COLO829 (cell line): ENCODE measurements around the gene COX8A.
"Not testable (repeated sequence)": the region's sequence is repeated elsewhere in the genome, so short reads cannot be mapped to it uniquely, and the experiment has no call there.

Experiments used
- DNase-seq: peaks from one replicate; pipeline ENCODE4 v3.0.0; 2012; ENCODE audit warnings: low spot score

Gene COX8A, protein sequence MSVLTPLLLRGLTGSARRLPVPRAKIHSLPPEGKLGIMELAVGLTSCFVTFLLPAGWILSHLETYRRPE

DNA sequence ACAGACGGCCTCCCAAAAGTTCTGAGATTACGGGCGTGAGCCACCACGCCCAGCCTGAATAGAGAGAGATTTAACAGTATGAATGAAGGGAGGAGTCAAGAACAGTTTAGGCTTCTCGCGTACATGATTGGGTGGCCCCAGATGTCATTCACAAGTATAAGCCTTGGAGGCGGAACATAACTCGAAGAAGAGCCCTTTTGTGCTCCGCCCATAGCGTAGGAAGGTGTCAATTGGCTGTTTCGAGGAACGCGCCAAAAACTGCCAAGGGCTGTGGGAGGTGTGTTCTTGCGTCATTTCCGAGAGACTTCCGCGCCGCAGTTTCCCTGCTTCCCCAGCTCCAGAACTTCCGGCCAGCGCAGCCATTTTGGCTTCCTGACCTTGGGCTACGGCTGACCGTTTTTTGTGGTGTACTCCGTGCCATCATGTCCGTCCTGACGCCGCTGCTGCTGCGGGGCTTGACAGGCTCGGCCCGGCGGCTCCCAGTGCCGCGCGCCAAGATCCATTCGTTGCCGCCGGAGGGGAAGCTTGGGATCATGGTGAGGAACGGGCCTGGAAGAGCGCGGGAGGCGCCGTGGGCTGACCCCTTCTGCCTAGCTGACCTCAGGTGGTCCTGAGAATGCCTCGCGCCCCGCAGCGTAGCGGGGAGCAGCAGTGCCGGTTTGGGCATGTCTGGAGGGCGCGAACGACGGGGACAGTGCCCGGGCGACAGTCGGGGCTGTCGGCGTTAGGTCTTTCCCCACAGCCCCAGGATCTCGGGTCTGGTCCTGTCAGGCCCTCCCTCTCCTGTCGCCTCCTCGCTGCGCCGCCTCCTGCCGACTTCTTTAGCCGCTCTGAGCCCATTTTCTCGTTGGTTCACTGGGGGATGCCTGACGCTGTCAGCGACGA lies at the start of gene COX8A:
TSS of gene COX8A (plus strand) at position 362 of the 885 bp plus-strand sequence. CDS start at position 423, 61 bp downstream.
- peak; percentile 99 for DNase-seq

DNA sequence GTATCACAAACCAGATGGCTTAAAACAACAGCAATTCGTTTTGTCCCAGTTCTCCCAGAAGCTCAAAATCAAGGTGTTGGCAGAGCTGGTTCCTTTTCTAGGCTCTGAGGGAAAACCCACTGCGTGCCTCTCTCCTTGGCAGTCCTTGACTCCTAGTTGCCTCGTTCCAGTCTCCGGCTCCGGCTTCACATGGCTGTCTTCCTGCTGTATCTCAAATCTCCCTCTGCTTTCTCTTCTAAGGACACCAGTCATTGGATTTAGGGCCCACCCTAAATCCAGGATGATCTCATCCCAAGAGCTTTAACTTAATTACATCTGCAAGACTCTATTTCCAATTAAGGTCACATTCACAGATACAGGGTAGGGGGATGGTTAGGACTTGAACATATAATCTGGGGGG lies 44.8 kb upstream of the COX8A start:
- DNase-seq: no peak

DNA sequence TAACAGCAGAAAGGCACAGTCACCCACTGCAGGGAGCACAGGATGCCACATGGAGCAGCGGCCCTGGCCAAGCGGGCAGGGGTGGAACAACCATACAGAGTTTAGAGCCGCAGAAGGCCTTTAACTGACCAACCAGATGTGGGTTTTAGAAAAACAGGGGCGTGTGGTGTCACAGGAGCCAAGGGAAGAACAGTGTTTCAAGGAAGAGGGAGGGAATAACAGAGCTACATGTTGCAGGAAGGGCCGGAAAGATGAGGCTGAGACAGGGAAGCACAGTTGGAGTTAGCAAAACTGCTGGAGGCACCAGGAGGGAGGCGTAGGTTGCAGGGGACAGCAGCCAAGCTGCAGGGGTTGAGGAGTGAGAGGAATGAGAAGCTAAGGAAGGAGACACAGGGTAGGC lies 43.4 kb upstream of the COX8A start:
- DNase-seq: no peak

DNA sequence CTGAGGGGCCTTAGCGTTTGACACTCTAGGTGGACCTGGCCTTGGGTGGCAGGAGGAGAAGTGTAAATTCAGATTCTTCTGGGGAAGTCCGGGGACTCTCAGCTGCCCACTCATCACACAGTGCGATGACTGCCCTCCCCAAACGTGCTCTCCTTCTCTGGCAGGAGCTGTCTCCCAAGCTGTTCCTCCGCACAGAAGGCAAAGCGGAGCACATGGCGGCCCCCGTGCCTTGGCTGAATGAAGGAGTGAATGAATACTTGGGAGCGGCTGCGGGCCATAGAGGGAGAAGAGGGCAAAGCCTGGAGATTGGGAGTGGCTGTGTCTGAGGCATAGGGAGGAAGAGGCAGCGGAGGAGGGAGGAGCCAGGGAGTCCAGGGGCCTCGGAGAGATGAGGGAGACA lies 42.5 kb upstream of the COX8A start:
- no peak for DNase-seq

DNA sequence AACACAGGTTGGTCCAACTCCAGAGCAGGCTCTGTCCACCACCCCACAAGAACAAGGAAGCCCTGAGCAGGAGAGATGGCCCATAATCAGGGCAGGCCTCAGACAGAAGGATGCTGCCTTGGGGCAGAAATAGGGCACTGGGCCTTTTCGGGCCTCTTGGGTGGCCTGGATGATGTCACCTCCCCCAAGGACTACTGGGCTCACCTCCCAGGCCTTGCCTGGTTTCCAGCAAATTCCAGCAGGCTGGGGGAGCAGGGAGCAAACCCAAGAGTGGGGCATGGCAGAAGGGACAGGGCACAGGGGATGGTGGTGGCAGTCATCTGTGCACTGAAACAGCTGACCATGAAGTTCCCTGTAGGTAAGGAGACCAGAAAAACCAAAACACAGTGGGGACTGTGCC lies 41.0 kb upstream of the COX8A start:
- no peak for DNase-seq

DNA sequence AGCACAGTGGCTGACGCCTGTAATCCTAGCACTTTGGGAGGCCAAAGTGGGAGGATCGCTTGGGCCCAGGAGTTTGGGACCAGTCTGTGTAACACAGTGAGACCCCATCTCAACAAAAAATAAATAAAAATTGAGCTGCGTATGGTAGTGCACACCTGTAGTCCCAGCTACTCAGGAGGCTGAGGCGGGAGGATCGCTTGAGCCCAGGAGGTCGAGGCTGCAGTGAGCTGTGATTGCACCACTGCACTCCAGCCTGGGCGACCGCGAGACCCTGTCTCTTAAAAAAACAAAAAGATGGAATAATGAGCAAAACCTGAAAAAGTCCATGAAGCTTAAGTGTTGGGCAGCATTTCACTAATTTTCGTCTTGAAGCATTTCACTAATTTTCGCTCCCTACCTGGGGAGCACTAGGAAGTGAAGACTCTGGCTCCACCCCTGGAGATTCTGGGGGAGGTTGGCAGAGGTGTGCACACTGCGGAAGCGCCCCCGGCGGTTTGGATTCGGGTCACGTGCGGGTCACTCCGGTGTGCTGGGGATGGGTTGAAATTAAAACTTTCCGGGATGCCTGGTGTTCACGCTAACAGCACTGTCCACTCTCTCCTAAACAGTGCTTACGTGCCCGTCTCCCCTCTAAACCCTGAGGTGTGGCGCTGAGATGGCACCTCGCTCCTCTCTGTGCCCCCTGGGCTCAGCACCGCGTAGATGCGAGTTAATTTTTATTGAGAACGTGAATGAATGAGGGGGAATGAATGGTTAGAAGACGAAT lies 36.5 kb upstream of the COX8A start:
- DNase-seq: no peak

DNA sequence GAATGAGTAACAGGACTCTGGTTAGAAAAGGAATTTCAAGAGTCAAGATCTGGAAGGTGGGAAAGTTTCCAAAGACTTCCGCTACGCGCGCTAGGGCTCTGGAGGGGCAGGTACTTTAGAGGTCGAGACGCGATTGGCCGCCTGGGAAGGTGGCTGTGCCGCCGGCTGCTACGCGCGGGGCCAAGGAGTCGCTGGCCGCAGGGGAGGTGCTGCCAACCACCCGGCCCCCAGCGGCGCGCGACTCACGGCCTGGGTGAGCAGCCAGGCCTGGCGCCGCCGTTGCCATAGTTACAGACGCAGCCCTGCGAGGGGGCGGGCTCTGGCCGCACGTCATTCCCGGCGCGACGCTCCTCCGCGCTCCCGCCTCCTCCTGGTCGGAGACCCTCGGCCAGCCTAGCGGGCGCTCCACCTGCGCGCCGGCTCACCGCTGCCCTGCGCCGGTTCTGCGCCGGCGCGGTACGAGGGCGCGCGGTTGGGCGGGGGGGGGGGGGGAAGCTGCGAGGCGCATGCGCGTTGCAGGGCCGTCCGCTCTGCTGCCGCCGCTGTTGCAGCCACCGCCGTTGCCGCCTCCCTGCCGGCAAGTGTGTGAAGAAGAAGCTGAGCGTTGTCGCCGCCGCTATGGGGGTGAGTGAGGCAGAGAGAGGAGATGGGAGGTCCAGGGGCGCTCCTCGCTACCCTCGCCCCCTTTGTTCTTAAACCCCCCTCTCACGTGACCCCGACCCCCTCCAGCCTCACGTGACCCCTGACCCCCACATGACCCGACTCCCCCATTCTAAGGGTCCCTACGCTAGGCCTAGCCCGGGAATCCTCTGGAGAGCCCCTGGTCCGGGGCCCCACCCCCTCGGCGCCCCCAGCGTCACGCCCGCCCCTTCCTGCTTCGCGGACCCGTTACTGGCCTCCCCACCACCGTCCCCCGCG lies 35.7 kb upstream of the COX8A start, which contains the start of gene NAA40:
TSS of gene NAA40 (plus strand) at position 524 of the 918 bp plus-strand sequence. CDS start at position 619, 95 bp downstream.
- DNase-seq: peak; percentile 96

DNA sequence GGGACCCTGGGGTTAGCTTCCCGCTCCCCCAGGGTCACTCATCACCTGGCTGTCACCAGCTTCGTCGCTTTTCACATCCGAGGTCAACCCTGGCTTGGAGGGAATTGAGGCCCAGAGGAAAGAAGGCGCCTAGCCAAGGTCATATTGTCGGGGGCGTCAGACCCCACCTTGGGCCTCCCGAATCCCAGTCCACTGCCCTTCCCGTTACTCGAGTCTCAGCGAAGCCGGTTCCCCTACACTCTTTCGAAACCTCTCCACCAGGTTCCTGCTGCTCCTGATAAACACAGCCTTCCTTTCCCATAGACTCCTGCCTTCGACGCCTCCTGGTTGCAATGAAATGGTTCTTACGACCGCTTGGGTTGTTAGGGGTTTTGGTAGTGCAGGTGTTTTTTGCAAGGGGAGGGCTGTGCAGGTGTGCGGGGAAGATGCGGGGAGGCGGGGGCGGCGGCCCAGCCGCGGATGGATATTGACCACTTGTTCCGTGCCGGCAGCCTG lies 35.0 kb upstream of the COX8A start:
- no peak for DNase-seq

DNA sequence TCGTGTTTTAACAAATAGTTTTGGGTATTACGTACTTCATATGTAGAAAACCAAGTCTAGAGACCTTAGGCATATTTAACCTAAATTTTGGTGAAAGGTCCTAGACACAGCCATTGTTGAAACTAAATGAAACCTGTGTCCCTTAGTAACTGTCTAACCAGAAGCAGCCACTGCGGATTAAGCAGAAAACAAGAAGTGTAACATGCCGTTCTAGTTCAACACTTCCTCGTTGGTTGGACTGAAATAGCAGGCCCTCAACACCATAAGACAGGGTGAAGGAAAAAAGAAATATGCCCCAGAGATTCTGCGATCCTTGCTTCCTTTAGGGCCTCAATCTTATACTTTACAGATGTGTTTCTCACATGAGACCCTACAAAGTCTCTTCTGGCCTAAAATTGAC lies 33.6 kb upstream of the COX8A start:
- no peak for DNase-seq

DNA sequence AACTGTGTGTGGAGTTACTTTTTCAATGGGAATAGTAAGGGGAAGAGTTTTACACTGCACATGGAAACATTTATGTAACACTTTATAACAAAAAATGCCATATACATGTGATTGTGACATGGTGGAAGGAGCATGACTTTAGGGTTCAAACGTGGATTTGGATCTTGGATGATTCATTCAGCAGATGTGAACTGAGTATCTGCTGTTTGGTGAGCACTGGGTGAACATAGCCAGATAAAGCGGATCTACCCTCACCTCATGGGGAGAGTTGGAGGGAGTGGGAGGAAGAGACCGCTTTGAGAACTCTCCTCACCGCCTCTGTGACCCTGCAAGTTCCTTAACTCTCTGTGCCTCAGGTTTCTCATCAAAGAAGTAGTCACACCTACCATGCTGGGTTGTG lies 32.5 kb upstream of the COX8A start:
- DNase-seq: no peak

DNA sequence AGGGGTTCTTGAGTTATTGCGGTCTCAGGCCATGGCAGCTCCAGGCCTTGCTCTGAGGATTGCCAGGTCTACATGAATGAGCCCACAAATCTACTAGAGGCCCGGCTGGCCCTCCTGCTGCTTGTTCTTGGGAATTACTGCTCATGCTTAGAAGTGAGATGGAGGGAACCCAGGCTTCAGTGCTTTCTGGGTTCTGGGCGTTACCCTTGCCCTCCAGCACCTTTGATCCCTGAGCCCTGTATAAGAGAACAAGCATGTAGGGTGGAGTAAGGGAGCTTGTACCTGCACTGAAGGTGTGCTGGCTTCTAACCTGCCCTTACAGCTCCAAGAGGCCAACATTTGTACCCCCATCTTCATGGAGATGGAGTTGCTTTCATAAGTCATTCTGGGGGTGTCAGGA lies 31.6 kb upstream of the COX8A start:
- no peak for DNase-seq

DNA sequence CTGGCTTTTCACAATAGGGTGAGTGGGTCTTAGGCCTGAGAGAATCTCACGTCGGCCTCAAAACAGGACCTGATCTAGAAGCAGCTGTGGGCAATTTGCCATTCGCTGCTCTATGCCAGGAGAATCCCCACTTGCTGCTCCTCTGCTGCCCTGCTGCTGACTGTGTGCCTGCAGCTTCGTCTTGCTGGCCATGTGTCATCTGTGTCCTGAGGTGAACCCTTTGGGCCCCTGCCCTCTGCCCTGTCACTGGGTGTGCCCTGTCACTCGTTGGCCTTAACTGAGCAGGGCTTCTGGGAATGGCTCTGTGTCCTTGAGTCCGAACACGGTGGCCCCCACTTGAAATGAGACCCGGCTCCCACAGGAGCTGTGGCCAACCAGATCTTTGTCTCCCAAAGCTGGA lies 29.4 kb upstream of the COX8A start:
- DNase-seq: no peak

DNA sequence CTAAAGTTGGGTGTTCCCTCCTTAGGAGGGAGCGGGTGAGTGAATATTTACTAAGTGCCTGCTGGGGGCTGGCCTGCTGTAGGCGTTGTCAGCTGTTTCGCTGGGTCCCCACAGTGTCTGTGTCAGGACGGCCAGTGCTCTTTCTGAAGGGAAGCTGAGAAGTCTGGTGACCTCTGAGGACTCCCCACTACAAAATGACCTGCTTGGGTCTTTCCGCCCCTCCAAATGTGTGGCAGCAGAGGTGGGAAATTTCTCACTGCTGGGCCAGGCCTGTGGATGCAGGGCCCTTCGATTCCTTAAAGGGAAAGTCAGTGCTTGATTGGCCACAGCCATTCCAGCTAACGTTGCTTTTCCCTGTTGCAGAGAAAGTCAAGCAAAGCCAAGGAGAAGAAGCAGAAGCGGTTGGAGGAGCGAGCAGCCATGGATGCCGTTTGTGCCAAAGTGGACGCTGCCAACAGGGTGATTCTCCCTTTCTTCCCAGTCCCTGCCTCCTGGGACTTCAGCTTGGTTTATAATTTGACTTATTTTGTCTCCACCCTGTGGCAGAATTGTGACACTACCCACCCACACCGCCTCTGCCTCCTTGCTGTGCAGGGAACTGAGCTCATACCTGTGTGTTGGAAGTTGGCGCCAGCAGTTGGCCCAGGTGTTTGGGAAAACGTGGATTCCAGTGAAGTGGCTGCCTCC lies 28.8 kb upstream of the COX8A start:
- DNase-seq: peak; percentile 72

DNA sequence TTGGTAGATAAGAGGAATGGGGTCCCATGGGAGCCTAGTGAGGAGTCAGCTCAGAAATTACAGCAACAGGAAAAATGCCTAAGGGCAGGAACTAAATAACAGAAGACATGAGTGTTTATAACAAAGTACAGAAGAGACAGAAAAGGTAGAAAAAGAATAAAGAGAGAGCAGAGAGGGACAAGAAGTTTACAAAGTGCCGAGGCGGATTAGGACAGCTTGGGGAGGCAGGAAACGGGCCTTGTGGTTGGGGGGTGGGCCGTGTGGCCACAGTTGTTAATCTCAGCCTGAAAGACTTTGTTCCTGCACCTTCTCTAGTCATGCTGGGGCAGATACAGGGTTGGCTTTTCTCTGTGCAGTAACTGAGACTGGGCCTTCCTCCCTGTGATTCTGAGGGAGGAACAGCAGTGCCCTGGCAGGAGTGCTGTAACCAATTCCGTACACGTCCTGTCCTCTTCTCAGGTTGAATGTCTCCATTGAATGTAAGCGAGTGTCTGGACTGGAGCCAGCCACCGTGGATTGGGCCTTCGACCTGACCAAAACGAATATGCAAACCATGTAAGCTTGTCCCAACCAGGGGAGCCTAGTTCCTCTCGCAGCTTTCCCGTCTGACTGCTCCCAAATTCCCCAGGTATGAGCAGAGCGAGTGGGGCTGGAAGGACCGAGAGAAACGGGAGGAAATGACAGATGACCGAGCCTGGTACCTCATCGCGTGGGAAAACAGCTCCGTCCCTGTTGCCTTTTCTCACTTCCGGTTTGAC lies 22.5 kb upstream of the COX8A start:
- DNase-seq: peak; percentile 60

DNA sequence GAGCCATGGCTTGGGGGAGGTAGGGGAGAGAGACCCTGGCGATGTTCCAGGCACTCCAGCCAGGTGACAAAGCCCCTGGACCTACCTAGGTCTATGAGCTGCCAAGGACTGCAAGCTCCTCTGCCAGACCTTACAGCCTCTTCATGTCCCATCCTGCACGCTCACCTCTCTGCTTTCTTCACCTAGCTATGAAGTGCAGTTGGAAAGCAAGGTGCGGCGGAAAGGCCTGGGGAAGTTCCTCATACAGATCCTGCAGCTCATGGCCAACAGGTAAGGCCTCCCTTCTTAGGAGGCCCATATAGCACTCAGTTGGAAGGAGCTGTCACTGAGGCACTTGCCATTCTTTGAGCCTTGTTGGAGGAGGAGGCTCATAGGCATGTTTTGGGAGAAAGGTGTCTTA lies 21.9 kb upstream of the COX8A start:
- DNase-seq: no peak

DNA sequence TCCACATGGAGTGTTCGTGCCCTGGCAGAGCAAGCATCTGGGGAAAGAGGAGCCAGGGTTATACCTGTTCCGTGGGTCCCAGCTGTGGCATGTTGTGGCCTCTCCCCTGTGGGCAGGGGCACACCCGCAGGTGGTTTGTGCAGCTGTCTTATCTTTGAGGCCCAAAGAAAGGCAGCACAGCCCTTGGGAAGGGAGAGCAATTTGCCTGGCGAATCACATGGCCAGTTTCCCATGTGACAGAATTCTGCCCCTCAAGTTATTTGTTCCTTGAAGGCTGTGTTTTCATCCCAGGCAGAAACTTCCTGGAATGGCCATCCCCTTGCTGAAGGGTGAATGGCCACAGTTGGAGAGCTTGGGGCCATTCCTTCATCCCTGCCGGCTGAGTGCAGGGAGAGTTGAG lies 16.4 kb upstream of the COX8A start:
- no peak for DNase-seq

DNA sequence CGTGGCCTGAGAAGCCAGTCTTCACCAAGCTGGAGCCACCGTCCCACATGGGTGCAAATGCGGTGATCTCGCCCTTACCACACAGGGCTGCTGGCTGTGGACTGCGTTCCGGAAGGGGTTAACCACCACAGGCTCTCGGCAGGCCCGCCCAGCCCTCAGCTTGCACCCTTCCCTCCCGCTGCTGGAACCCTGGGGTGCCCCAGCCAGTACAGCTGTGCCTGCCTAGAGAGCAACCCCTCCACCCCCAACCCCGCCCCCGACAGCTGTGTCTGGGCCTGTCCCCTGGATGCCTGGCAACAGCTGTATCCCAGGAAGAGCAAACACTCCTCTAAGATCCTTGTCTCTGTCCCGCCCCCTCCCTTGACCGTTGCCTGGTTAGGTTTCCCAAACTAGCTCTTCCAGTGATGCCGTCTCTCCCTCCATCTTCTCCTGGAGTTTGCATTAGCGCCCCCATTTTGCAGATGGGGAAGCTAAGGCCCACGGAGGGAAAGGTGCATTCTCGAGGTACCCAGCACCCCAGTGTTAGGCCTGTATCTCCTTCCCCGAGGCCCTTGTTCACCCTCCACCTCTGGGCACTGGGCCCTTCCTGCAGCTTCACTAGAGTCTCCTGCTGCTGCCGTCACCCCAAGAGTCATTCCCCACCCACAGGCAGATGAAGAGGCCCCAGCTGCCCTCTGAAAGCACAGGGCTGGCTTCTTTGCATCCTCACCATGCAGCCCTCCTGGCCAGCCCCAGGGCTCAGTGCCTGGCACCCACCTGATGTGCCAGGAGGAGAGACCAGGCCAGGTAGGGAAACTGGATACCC lies 12.6 kb upstream of the COX8A start:
- DNase-seq: no peak

DNA sequence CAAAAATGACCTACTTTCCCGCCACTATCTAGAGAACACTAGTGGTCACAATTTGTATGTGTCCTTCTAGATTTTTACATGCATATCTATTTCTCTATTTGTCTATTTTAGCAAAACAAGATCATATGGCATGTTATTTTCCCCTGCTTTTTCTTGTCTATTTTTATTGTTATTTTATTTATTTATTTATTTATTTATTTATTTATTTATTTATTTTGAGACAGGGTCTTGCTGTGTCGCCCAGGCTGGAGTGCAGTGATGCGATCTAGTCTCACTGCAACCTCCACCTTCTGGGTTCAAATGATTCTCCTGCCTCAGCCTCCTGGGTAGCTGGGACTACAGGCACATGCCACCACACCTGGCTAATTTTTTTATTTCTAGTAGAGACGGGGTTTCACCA lies 10.5 kb upstream of the COX8A start:
- DNase-seq: not testable (repeated sequence)

DNA sequence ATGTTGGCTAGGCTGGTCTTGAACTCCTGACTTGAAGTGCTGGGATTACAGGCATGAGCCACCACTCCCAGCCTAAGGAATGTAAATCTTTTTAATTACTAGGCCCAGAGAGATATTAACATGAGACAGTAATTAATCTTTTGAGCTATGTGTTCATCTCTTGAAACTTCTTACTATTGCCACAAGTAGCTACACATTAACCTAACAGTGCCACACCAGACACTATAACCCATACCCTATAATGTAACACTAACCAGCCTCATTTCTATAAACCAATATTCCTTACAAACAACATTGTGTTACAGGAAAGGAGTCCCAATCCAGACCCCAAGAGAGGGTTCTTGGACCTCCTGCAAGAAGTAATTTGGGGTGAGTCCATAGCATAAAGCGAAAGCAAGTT lies 8.0 kb upstream of the COX8A start:
- no peak for DNase-seq

DNA sequence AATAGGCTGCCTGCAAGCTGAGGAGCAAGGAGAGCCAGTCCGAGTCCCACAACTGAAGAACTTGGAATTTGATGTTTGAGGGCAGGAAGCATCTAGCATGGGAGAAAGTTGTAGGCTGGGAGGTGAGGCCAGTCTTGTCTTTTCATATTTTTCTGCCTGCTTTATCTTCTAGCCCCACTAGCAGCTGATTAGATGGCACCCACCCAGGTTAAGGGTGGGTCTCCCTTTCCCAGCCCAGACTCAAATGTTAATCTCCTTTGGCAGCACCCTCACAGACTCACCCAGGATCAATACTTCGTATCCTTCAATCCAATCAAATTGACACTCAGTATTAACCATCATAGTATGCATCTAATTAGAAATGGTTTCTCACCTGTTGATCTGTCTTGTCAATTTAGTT lies 5.0 kb upstream of the COX8A start:
- no peak for DNase-seq
